HG03460 (cell line): Measurements from ENCODE around the gene KBTBD8.
A peak's percentile ranks its signal among the peaks of the same experiment; 100 is the strongest.

Source experiments
- ATAC-seq: cut with Tn5 transposase; IDR thresholded peaks from one replicate; pipeline ENCODE4 v1.9.1; 2021; ENCODE audit not compliant: unreplicated experiment

KBTBD8 gene, protein sequence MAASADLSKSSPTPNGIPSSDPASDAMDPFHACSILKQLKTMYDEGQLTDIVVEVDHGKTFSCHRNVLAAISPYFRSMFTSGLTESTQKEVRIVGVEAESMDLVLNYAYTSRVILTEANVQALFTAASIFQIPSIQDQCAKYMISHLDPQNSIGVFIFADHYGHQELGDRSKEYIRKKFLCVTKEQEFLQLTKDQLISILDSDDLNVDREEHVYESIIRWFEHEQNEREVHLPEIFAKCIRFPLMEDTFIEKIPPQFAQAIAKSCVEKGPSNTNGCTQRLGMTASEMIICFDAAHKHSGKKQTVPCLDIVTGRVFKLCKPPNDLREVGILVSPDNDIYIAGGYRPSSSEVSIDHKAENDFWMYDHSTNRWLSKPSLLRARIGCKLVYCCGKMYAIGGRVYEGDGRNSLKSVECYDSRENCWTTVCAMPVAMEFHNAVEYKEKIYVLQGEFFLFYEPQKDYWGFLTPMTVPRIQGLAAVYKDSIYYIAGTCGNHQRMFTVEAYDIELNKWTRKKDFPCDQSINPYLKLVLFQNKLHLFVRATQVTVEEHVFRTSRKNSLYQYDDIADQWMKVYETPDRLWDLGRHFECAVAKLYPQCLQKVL

DNA sequence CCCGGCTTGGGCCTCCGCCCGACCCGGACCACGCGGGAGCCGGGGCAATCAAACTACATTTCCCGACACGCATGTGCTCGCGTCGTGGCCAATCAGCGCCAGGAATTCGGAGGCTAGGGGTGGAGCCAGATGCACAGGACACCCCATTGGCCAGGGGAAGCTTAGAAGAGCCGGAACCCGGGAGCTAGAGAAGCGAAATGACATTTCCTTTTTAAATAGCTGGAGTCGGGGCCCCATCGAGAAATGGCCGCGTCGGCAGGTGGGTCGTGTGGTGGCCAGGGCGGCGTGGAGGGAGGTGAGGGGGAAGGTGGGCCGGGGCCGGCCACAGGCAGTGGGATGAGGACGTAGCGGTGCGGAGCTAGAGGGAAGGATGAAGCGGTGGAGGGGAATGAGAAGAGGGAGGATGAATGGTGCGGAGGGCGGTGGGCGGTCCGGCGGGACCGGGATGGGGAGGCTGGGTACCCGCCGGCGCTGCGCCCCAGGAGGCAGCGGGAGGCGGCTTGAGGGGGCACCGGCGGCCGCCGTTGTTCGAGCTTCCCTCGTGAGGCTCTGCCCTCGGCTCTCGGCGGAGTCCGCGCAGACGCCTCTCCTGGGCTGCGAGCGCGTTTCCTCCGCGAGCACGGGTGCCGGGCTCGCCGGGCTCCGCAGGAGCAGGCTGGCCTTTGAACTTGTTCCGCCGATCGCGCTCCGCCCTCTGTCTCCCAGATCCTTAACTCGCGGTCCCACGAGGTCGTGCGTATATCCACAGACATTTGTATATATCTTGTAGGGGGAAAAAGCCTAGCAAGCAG, at the start of gene KBTBD8:
Gene KBTBD8 (plus strand): TSS at position 195 of the 791 bp plus-strand sequence. CDS start 49 bp downstream, at position 244.
- peak; percentile 88 for ATAC-seq

DNA sequence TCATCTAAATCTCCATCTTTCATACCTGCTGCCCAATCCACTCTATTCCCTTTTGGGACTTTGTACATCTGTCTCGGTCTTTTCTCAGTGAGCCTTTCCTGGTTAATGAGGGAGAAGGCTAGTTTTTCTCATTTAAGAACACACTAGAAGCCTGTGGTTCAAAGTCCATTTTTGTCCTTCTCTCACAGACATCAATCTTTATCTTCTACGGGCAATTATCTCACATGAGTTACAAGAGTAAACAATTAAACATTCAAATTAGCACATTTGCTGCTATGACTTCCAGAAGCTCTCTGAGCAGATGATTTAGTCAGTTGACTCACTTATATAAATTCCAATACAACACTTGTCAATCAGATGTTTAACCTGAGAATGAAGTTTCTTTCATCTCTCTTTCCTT, 49.3 kb upstream of the KBTBD8 start:
- ATAC-seq: no peak

DNA sequence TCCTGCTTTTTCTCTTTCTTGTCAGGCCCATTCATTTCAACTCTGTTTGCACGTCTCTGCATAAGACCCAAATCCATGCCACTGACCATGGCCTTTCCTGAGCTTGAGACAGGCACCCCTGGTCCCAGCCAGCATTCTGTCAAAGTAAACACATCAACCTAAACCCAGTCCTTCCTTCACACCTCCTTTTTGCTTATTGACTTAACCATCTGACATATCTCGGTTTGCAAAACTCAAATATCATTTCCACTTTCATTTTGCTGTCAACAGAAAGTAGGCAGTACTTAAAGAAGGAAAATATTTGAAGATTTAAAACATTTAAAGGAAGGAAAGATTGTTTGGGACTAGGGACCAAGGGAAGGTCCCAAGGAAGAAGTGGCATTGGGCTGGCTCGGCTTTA, 48.2 kb upstream of the KBTBD8 start:
- ATAC-seq: no peak

DNA sequence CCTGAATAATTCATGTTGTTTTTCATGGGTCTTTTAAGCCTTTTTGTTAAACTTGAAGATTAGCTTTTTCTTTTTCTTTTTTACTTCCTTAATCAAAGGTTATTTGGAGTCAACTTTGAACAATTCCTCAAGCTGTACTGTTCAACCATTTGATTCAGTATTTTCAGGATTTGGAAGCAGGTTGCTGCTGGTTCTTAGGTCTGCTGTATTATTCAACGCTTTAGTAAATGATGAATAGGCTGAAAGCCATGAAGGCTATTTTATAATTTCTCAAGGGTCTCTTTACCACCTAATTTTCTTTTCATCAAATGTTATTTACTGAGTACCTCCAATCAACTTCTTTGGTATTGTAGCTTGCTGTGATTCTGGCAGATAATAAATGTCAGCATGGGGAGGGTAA, 45.8 kb upstream of the KBTBD8 start:
- ATAC-seq: no peak

DNA sequence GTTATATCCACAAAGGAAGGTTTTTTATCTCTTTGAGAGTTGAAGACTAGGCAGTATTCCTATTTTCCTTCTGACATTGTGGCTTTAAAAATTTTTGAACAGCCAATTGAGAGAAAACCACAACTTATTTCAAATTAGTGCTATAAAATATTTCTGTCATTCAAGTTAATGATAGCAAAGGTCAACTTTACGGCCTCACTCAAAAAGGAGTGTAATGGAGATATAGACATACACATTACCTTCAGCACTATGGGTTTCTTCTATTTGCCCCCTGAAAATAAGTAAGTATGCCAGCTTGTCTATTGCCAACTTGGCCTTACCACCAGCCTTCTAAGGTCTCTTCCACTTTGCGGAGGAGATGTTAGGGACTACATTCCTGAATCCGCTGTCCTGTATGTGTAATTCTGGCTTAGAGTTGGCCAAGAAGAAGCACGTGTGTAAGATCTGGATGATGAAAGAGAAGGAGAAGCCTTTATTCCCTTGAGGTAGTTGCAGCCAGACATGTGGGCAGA, 44.1 kb upstream of the KBTBD8 start:
- ATAC-seq: no peak

DNA sequence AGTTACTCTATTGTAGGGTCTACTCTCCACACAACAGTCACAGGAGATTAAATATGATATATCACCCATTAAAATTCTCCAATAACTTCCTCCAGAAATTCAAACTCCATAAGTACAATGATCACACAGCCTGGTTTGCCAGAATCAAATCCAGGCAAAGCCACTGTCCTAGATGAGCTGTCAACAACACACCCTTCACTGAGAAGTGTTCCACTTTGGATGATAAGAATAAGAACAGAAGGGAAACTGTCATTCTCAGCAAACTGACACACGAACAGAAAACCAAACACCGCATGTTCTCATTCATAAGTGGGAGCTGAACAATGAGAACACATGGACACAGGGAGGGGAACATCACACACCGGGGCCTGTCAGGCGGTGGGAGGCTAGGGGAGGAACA, 41.4 kb upstream of the KBTBD8 start:
- no peak for ATAC-seq

DNA sequence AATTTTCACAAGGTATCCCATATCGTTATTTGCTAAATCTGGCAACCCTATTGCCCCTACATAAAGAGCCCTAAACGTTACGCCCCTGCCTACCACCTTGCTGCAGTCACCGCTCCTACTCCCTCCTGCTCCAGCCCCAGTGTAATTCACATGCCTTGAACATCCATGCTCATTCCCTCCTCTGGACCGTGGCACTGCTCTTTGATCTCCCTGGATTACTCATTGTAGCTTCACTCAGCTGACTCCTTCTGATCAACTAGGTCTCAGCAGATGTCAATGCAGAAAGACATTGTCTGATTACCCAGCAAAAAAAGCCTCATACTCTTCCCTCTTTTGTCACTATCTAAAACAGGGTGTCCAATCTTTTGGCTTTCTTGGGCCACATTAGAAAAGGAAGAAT, 40.7 kb upstream of the KBTBD8 start:
- ATAC-seq: no peak

DNA sequence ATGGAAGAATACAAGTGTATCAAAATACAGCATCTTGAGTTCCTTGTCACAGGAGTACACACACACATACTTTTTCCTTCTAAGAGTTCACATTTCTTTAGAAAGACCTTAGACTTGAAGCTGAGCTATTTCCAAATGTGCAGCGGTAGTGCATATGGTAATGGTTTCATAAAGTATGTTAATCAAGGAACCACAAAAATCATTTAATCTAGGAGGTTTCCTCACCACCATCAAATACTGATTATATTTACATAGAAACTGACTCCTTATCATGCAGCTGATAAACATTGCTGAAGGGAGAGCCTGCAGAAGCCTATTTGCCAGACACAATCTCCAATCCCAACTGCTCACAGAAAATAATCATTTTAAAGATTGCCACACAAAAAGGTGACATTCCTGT, 40.0 kb upstream of the KBTBD8 start:
- ATAC-seq: no peak

DNA sequence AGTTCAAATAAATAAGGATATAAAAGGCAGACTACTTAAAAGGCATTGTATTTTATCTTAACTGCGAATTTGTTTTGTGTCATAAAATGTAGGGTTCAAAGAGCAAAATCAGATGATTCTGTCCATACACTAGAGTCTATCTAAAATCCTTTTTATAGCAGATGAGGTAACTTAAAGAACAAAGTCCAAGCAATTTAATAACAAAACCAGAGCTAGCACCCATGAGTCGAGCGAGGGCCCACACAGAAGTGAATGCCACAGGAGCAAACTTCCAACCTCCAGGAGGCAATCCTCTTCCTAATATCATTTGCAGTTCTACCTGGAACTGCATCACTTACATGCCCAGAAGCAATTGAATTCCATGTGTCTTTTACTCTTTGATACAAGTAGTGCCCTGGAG, 35.4 kb upstream of the KBTBD8 start:
- ATAC-seq: no peak

DNA sequence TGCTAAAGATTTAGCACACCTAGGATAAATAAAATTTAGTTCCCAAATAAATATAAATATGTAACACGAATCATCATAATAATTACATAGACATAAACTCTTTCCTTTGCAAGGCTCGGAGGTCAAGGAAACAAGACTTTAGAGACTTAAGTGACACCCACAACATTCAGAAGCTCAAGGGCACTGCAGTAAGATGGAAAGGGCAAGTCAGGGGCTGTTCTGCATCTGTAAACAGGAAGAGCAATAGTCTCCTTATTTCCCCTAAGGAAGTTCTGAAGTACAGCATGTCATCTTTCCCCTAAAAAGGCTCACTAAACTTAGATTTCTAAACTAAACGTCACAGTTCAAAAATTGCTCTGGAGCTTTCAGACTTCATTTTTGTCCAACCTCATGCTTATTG, 26.9 kb upstream of the KBTBD8 start:
- no peak for ATAC-seq

DNA sequence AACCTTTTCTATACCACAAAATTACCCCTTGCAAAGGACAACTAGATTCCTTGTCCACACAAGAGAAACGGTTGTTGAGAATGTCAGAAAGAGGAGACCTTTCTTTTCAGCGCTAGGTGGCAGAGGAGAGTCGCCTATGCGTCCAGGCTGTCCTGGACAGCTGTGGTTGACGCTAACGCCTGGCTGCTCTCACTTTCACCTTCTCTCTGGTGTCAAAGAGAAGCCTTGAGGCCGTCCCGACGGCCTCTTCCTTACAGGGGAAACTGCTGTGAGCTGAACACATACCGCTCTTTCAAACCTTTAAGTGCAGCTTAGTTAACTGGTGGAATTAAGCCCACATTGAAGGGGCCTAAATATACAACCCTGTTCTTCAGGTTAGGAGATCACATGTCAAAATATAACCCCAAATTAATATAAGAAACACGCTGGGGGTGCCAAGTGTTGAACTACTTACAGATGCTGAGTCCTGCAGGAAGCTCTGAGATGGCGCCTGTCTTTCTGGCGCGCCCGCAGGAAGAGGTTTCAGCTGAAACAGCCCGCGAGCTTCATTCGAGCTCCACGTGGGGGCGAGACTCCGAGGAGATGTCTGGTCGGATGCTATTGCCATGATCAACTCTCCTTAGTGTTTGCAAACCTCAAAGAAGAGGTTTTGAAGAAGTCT, 26.1 kb upstream of the KBTBD8 start:
- ATAC-seq: peak; percentile 99

DNA sequence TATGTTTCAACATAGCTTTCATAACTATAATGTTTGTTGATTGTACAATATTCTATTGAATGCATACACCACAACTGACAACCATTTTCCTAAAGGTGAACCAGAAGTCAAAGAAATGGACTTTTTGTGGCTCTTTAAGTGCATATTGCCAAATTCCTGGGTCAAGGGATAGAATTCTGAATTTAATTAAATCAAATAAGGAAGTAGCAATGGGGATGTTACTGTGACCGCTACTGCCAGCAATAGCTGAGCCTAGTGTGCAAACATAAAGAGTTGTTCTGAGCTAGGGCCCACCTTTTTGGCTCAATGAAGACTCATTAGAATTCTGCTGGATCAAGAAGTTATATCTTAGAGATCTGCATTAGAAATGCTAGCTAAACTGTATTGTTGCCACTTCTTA, 17.3 kb upstream of the KBTBD8 start:
- no peak for ATAC-seq

DNA sequence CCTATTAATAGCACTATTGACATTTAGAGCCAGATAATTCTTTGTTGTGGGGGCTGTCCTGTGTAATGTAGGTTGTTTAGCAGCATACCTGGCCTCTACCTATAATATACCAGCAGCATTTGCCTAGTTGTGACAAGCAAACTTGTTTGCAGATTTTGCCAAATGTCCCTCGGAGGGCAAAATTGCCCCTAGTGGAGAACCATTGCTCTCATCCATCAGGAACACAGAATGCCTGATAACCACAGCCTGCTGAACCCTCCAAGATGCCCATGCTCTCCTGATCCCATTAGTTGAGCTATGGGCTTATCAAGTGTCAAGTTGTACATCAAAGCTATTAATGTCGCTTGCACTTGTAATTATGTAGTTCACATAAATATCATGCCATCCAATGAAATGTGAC, 15.0 kb upstream of the KBTBD8 start:
- no peak for ATAC-seq

DNA sequence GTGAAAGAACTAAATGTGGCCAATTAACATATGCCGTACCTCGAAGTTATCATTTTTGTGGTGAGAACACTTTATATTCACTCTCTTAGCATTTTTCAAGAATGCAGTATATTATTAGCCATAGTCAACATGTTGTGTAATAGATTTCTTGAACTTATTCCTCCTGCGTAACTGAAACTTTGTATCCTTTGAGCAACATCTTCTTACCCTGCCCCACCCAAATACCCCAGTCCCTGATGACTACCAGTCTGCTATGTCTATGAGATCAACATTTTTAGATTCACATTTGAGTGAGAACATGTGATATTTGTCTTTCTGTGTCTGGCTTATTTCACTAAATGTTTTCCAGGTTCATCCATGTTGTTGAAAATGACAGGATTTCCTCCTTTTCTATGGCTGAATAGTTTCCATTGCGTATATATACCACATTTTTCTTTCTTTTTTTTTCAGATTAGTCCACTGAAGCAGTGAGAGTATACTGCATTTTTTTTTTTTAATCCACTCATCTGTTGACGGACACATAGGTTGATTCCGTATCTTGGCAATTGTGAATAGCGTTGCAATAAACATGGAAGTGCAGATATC, 12.7 kb upstream of the KBTBD8 start:
- ATAC-seq: no peak

DNA sequence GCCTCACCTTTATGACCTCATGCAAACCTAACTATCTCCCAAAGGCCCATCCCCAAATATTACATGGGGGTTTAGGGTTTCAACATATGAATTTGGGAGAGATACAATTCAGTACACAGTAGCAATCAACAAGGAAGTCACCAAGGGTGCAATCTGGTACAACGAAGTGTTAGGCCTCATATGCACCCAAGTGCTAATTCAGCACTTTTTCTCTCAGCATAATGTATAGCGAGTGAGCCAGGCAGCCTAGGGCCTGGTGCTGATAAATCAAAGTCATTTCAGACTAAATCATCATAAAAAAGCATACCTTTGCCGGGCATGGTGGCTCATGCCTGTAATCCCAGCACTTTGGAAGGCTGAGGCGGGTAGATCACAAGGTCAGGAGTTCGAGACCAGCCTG, 11.7 kb upstream of the KBTBD8 start:
- no peak for ATAC-seq

DNA sequence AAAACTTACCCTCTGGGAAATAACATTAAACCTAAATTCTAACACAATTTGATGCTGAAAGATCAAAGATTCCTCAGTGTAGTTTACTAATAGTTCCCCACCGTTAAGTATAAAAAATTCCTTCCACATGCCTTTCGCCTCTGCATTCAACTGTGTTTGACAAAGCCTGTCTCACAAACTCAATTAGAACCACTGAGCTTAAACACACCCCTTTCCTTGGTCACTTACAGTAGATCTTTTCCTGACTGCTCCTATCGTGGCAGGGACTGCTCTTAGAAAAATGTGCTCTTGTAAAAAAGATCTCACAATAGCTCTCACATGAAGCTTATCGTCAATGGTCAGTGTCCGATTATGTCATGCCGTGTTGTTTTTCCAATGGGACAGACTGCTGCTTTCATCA, 8.9 kb upstream of the KBTBD8 start:
- ATAC-seq: no peak

DNA sequence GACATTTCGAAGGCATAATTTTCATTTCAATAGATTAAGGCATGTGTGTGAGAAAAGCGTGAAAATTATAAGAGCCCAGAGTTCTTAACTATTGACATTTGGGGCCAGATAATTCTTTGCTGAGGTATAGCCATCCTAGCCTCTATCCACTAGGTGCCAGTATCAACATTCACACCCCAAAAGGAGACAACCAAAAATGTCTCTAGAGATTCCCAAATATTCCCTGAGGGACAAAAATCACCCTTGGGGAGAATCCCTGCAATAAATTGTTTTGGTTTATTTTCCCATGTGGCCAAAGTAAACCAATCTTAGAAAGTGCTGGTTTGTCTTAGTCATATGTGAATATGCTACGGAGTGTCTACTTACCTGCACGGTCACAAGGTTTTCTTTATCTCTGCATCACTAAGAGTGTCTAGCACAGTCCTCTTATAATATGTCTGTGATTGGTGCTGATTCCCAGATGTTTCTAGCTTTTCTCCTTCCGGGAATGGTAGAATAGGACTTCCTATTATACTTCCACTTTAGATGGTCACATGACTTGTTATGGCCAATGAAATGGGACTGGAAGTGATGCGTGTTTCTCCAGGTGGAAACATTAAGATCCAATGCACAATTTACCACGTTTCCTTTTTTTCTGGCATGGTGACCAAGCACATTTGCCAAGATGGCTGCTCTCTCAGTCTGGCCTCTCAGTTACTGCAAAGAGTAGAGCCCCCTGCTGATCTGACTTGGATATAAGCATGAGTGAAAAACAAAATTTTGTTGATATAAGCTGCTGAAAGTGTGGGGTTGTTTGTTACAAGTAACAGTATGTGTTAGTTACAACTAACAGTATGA, 8.0 kb upstream of the KBTBD8 start:
- no peak for ATAC-seq

DNA sequence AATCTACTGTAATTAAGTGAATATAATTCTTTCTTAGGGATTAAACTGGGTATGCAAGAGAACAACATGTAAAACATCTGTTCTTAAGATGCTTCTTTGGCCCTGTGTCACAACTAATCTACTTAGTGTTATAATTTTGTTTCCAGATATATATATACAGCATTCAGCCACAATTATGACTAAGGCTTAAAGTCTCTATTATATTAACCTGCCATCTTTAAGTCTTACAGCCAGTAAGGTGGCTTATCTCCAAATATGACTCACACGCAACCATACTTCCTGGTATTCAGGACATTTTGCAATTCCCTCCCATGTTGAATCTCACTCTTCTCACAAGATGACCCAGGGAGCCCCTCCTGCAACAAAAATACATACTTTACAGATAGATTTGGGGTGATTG, 6.6 kb upstream of the KBTBD8 start:
- no peak for ATAC-seq

DNA sequence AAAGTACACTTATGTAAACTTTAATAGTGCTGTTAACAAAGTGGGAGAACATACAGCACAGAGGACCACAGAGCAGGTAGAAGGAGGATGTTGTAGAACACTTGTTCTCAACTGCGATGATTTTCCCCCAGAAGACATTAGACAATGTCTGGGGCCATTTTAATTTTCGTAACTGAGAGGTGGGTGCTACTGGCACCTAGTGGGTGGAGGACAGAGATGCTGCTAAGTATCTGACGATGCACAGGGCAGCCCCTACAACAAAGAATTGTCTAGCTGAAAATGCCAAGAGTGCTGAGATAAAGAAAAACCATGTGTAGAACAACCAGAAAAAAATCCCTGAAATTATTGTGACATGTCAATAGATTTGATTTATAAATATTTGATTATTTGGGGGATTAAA, 5.0 kb upstream of the KBTBD8 start:
- ATAC-seq: no peak

DNA sequence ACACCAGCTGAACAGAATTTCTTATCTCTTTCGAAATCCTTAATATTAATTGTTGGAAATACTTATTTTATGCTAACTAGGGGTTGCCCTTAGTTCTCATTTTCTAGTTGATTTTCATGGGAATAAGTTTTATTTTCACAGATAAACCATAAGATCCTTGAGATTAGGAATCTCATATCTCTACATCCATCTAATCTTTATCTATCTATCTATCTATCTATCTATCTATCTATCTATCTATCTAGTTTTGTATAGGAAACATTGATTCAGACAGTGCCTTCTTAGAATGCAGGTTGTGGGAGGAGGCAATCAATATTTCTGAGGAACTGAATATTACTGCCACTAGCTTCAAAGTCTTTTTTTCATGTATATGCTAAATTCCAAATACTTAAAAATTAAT, 3.5 kb upstream of the KBTBD8 start:
- no peak for ATAC-seq
